ENCODE data around the gene ZEB2. TPM values are rescaled to one million over a fixed set of nuclear protein-coding genes. Genes with fewer than 3 reads are reported as not detected.
A peak's percentile ranks its signal among the peaks of the same experiment; 100 is the strongest.

The ZEB2 gene
- total and polyA plus RNA-seq, 7 donors: 8.1 to 70.6 (median 51.0) TPM

DNA sequence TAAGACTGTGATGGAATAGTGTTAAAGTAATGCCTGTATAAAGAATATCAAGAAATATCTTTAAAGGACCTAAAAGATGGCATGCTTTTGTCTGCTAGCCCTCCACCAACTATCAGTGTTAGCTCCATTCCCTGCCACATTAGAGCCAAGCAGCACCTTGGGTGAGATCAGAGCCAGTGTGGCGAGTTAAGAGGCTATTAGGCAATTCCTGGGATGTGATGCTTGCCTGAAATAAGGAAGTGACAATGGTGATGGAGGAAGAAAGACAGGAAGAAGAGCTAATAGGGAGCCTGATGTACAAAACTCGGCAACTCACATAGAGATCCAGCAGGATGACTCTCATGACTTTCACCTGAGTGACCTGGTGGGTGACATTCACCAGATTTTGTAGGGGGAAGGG is 143.5 kb downstream of the ZEB2 start:
- Histone ChIP-seq H3K27me3 (no peaks in the 10 kb centered on the region), H3K4me1 (no peaks in the 10 kb centered on the region), H3K4me3 (no peak overlapping the region), H3K36me3 (no peaks in the 10 kb centered on the region), H3K27ac (no peak overlapping the region), H3K9me3 (no peaks in the 10 kb centered on the region)
- TF ChIP-seq POLR2A (IDR thresholded peaks at IDR 0.05) (no peak), POLR2AphosphoS5 (IDR thresholded peaks at IDR 0.05) (no peak), EP300 (IDR thresholded peaks at IDR 0.05) (no peak)
- TF ChIP-seq, protein P1, sequence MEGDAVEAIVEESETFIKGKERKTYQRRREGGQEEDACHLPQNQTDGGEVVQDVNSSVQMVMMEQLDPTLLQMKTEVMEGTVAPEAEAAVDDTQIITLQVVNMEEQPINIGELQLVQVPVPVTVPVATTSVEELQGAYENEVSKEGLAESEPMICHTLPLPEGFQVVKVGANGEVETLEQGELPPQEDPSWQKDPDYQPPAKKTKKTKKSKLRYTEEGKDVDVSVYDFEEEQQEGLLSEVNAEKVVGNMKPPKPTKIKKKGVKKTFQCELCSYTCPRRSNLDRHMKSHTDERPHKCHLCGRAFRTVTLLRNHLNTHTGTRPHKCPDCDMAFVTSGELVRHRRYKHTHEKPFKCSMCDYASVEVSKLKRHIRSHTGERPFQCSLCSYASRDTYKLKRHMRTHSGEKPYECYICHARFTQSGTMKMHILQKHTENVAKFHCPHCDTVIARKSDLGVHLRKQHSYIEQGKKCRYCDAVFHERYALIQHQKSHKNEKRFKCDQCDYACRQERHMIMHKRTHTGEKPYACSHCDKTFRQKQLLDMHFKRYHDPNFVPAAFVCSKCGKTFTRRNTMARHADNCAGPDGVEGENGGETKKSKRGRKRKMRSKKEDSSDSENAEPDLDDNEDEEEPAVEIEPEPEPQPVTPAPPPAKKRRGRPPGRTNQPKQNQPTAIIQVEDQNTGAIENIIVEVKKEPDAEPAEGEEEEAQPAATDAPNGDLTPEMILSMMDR (IDR thresholded peaks at IDR 0.05): no peak
- WGBS, 2 donors: 87 to 88% methylated on average over 2 of the region's 2 CpGs
- DNase-seq: no peak
- intact Hi-C loops (cut with DNase I): no loop called here

DNA sequence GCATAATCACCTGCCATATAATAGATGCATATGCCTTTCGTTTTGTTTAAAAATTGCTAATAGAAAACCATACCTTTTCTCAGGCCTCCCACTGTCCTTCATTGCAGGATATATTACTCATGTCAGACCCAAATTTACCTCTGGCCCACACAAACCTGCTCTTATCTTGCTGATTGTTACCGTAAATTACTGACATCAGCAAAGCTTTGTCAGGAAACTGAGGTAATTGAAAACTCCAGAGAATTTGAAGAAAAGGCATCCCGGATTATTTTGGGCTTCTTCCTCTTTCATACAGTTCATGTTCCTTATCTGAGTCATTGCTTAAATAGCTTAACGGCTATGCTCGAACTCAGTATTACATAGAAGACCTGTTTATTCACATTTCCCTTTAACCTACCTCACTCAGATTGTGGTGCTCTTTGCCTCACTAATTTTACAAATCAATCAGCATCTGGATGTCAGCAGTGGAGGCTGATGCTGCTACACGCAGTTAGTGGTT is 145.7 kb downstream of the ZEB2 start:
- TF ChIP-seq POLR2AphosphoS5 (IDR thresholded peaks at IDR 0.05): no peak
- no peak for TF ChIP-seq EP300 (IDR thresholded peaks at IDR 0.05)
- TF ChIP-seq POLR2A (IDR thresholded peaks at IDR 0.05): no peak
- TF ChIP-seq, protein P1 (IDR thresholded peaks at IDR 0.05): no peak
- Histone ChIP-seq H3K9me3 (no peaks in the 10 kb centered on the region), H3K4me3 (no peak overlapping the region), H3K27ac (no peak overlapping the region), H3K27me3 (no peaks in the 10 kb centered on the region), H3K36me3 (no peaks in the 10 kb centered on the region), H3K4me1 (no peaks in the 10 kb centered on the region)
- DNase-seq: no peak
- intact Hi-C loops (cut with DNase I): no loop called here
- 32 to 44% methylated on average over 6 of the region's 6 CpGs for WGBS, 2 donors

DNA sequence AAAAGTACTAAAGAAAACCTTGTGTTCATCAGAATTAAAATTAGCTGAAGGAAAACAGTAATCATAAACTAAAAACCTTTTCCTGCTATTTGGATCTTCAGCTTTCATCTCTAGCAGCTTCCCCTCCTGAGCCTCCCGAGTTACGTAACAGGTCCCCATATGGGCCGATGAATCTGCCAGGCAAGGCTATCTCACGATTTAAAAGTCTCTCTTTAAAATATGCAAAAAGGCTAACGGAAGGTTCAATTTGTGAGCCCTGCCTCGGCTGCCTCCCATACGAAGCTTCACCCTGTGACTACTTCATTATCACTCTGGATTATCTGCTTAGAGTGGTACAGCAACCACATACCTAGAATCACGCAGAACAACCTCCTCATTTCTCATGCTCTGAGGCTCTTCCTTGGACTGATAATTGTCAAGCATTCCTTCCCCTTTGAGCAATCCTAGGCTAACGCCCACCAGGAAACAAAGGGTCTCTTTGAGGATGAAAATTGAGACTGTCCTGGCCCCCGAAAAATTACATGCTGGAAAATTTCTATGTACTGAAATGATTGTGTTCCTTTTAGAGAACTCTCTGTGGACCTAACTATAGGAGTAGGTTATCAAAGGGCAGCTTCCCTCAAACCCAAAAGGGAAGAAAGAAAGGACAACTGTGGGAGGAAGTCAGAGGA is 147.4 kb downstream of the ZEB2 start:
- intact Hi-C loops (cut with DNase I): no loop called here
- Histone ChIP-seq H3K4me3 (peak overlapping the region in 2 of 4 donors; percentile 1 to 10), H3K36me3 (no peaks in the 10 kb centered on the region), H3K9me3 (no peaks in the 10 kb centered on the region), H3K4me1 (no peaks in the 10 kb centered on the region), H3K27me3 (no peaks in the 10 kb centered on the region), H3K27ac (peak overlapping the region in 3 of 4 donors; percentile 4 to 56 (median 34))
- no peak for TF ChIP-seq EP300 (IDR thresholded peaks at IDR 0.05)
- 65 to 79% methylated on average over 10 of the region's 10 CpGs for WGBS, 2 donors
- peak; percentile 77 for DNase-seq

DNA sequence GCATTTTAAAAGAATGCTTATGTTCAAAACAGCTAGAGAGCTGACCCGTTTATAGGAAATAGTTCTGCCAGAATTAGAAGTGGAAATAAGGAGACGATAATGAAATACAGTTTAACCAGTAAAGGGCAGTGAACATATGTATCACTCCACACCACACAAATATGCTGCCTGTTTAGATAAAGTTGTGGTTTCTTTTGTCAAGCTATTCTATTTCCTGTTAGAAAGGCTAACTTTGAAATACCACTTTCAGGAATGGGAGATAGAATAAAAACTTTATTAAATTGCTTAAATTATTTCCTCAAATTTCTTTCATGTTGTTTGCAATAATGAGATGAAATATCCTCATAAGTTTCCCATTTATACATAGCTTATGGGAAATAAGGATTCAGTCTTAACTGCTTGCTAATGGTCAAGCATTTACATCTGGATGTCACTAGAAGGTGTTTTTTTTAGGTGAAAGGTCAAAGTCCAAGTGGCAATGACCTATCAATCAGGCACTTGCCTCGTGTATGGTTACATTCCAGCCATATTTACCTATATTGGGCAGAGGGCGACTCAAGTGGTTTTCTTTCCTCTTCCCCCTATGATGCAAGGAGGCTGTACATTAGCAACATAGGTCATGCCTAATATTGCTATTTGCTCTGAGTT is 148.9 kb downstream of the ZEB2 start:
- peaks cover 0 to 8% (median 0%) of the 10 kb centered on the region in 4 donors for H3K4me1 ChIP-seq
- TF ChIP-seq, protein P1 (IDR thresholded peaks at IDR 0.05): no peak
- TF ChIP-seq POLR2AphosphoS5 (IDR thresholded peaks at IDR 0.05): no peak
- TF ChIP-seq POLR2A (IDR thresholded peaks at IDR 0.05): no peak
- no peak for TF ChIP-seq EP300 (IDR thresholded peaks at IDR 0.05)
- no peak overlapping the region for H3K4me3 ChIP-seq
- no peaks in the 10 kb centered on the region for H3K36me3 ChIP-seq
- H3K27ac ChIP-seq: no peak overlapping the region
- no peaks in the 10 kb centered on the region for H3K9me3 ChIP-seq
- WGBS, 2 donors: 44 to 58% methylated on average over 4 of the region's 4 CpGs
- DNase-seq: no peak
- no peaks in the 10 kb centered on the region for H3K27me3 ChIP-seq
- intact Hi-C loops (cut with DNase I): no loop called here

DNA sequence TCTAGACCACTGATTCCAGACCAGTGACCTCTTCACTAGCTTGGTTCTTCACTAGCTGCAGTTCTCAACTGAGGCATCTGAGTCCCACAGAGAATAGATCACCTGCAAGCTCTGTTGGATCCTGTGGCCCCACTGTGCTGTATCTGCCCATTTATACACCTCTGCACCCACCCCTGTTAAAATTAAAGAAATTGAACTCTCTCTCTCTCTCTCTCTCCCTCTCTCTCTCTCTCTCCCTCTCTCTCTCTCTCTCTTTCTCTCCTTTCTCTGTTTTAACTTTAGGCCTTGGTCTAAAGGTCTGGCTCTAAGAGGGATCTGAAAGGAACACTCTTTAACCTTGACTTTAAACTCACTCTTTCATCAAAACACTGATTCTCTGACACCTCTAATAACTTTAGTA is 150.5 kb downstream of the ZEB2 start:
- H3K27ac ChIP-seq: no peak overlapping the region
- no peak overlapping the region for H3K4me3 ChIP-seq
- peaks cover 0 to 8% (median 0%) of the 10 kb centered on the region in 4 donors for H3K4me1 ChIP-seq
- no peaks in the 10 kb centered on the region for H3K36me3 ChIP-seq
- H3K9me3 ChIP-seq: no peaks in the 10 kb centered on the region
- H3K27me3 ChIP-seq: no peaks in the 10 kb centered on the region
- TF ChIP-seq, protein P1 (IDR thresholded peaks at IDR 0.05): no peak
- TF ChIP-seq POLR2A (IDR thresholded peaks at IDR 0.05) (no peak), POLR2AphosphoS5 (IDR thresholded peaks at IDR 0.05) (no peak), EP300 (IDR thresholded peaks at IDR 0.05) (no peak)
- intact Hi-C loops (cut with DNase I): no loop called here
- no peak for DNase-seq

All from sigmoid colon (tissue), 7 donors.